ENCODE measurements around the gene ZNF532.

Gene ZNF532

GRCh38 chr18:58983260-58984155, 118.8 kb downstream of the ZNF532 start:
- DNase-seq = no peak

DNA sequence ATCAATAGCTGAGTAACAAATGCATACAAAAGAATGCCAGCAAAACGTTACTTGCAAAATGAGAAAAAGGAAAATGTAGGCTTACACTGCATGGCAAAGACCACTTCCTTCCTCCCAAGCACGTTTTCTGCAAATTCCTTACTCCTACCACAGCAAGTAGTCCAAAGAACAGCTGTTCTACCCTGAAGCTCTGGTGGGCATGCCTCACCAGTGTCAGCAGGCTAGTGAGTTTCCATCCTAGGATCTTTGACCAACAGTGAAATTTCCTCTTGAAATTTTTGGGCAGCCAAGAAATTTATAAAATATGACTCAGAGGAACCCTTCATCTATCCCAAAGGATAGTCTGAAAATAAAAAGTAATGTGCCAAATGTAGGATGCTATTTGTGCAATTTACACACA, 123.9 kb downstream of the ZNF532 start:
- no peak for DNase-seq

DNA sequence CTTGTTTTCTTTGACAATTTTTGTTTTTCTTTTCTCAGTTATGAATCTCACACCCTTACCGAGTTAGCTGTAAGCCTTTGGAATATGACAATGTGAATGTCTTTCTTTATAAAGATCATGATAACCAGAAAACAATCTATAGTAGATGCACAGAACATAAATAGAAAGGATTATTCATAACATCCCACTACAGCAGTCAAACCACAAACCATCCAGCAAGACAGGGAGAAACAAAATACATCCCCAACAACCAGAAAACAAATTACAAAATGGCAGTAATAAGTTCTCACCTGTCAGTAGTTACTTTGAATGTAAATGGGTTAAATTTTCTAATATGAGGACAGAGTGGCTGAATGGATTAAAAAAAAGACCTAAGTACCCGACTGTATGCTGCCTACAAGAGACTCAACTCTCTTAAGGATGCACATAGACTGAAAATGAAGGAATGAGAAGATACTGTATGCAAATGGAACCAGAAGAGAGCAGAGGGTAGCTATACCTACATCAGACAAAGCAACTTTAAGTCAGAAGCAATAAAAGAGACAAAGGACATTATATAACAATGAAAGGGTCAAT, 124.6 kb downstream of the ZNF532 start:
- no peak for DNase-seq

DNA sequence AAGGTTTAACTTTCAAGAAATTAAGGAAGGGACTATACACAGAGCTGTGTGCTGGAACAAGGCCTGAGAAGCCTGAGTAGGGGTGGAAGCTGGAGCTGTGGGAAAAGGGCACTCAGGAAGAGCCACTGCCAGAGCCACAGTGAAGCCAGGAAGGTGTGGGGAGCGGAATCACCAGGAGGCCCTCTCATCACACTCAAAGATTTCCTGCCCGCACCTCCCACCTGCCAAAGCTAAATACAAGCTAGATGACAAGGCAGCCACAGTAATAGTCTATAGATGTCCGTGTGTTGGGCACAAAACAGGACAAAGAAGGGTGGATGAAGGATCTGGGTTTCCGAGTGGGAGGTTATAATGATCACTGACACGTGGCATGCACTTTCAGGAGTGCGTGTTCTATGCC, 126.0 kb downstream of the ZNF532 start:
- DNase-seq = no peak

- no peak for DNase-seq
Observed at GRCh38 chr18:58991167-58991798, 126.6 kb downstream of the ZNF532 start.

GRCh38 chr18:58992301-58993231, 127.9 kb downstream of the ZNF532 start:
- no peak for DNase-seq

DNA sequence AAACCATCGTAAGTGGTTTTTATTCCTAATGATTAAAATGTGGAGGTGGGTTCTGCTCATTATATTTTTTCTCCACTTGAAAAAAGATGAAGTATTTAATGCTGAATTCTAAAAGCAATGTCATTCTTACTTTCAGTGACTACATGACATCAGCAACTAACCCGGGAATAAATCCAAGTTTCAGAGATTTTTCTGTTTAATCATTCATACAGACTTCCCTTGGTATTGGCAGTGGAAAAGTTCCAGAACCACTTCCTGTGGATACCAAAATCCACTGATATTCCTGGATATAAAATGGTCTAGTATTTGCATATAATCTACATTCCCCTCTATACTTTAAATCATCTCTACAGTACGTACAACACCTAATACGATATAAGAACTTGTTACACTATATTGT, 128.6 kb downstream of the ZNF532 start:
- no peak for DNase-seq

DNA sequence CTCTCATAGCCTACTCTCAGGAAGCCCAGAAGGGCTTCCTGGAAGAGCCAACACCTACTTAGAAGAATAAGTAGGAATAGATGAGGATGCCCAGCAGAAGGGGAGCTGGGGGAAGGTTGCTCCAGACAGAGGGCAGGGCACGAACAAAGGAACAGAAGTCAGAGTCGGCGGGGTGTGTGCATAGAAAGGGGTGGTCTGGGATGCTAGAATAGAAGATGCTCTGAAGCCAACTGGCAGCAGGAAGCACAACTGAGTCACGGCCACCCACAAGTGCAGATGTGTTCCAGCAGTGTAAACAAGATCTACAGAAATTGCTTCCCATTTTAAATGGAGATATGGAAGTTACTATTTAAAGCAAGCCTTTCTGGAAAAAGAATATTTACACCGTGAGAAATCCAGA, 131.0 kb downstream of the ZNF532 start:
- no peak for DNase-seq

DNA sequence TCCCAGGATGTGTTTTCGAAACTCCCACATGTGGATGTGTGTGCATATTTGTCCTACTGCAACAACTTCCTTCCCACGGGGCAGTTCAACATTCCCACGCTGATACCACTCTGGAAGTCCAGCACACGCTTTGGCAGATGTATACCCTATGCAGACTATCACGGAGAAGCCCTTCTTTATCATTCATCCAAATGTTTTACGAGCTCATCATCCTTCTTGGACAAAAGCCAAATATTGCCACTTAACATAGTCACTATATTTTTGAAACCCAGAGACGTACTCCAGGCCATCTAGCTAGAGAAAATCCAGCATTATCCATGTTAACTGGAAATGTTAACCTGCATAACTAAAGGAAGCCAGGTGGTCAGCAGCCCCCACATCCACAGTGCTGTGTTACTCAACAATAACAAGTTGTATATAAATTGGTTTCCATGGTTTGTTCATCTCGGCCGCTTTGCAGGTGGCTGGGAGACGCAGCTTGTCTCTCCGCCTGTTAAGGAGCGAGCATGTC, 131.5 kb downstream of the ZNF532 start:
- DNase-seq = no peak

DNA sequence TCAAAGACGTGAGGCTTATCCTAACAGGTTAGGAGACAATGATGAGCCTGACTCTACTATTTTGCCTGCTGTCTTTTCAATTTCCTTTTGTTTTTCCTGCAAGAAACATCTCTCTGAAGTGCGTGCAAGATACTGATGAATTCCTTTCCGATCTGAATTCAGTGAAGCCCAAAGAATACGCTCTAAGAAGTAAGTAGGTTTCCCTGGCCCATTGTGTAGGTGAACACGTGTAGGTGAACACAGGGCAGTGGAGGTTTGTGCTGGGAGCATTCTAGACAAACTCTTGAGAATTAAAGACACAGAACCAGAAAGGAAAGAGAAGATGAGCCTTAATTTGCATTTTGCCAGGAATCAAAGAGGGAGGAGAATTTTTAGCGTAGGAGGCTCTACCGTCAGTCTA, 132.0 kb downstream of the ZNF532 start:
- DNase-seq = no peak

- no peak for DNase-seq
Observed at GRCh38 chr18:58997811-58998337, 133.2 kb downstream of the ZNF532 start.

DNA sequence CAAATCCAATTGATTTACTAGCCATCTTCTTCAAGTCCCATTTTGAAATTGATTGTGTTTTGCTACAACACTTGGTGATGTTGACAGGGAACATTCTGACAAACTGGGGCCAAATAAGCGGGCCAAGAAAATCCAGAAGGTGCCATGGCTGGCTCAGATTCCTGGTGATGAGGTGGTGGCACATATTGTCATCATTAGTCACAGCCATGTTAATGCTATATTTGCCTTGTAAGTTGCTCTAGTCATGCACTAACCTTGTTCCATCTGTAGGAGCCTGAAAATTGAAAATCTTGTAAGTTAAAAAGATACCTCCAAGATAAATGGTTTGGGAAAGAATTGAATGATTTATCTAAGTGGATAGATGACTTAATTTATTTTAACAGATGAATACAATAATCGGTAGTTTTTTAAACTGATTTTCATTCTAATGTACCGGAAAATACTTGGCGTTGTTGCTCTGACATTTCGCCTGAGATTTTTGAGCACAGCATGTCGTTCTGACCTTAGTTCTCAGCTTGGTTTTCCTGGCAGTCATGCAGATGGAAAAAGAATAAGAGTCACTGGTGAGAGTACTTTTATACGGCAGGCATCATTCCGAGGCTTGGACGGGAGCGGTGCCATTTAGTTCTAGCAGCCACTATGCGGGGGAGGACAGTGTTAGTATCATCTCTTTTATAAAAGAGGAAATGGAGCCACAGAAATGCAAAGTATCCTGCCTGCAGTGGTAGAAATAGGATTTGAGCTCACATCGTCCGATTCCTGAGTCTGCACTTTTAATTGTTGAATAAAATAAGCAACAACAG, 133.9 kb downstream of the ZNF532 start:
- no peak for DNase-seq

DNA sequence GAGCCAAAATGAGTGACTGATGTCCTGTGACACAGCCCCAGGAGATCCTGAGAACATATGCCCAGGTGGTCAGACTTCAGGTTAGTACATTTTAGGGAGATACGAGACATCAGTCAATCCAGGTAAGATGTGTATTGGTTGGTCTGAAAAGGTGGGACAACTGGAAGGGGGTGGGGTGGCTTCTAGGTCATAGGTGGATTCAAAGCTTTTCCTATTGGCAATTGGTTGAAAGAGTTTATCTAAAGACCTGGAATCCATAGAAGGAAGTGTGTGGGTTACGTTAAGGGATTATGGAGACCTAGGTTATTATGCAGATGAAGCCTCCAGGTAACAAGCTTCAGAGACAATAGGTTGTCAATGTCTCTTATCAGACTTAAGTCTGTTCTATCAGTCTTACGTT, 136.5 kb downstream of the ZNF532 start:
- DNase-seq = no peak

- no peak for DNase-seq
Observed at GRCh38 chr18:59001721-59002120, 137.0 kb downstream of the ZNF532 start.

DNA sequence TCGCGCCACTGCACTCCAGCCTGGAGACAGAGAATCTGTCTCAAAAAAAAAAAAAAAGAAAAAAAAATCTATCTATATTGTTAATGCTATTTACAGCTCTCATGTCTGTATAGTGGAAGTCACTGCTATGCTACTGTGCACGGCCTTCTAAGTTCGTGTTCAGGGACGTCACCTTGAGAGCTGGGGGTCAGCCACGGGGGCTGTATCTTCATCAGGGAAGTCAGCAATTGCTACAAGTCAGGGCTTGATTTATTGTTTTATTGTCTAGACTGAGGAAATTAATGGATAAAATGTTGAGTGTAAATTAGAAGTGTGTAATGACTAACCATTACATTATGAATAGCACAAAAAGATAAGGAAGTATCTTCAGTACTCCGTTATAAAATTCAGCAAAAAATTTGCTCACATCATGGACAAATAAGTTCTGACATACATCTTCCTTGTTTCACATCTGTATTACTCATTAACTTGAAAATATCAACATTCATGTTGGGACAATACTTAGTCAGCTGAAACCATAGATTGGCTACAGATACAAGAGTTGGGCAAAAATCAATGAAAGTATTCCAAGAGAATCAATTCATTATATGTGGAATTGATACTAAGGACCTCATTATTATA, 138.4 kb downstream of the ZNF532 start:
- no peak for DNase-seq

DNA sequence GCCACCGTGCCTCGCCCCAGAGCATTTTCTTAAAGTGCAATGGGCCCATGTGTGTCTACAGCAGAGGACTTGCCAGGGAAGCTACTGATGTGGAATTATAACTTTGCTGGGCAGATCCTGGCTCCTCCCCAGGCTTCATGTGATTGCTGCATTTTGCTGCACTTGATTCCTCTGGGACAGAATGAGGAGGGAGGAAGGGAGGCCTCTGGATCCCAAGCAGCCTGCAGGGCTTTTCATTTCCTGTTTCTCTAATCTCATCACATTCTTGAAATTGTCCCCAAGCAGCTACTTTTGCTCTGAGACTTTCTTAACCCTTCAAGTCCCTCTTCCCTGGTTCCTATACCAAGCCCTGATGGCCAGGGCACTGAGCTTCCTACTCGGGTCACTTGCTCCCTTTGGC, 140.6 kb downstream of the ZNF532 start:
- DNase-seq = no peak

DNA sequence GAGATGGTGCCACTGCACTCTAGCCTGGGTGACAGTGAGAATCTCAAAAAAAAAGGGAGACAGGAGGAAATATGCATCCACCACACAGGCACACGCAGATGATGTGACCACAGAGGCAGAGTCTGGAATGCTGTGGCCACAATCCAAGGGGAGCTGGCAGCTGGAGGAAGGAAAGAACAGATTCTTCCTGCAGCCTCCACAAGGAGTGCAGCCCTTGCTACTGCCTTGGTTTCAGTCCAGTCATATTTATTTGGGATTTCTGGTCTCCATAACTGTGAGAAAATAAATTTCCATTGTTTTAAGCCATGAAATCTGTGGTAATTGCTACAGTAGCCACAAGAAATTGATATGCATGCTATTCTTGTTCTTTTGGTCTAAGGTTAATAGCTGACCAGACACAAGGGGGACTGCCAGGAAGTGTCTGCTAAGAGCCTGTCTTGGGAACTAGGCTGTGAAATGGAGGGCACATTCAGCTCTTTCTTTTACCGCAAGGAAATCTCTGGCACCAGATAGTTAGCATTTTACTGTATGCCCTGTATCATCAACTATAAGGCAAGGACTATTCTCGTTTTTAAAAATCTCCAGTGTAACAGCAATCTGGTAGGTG, 141.9 kb downstream of the ZNF532 start:
- no peak for DNase-seq

- DNase-seq = no peak
Observed at GRCh38 chr18:59008302-59008974, 143.8 kb downstream of the ZNF532 start.

- no peak for DNase-seq
Observed at GRCh38 chr18:59009846-59010245, 145.2 kb downstream of the ZNF532 start.

DNA sequence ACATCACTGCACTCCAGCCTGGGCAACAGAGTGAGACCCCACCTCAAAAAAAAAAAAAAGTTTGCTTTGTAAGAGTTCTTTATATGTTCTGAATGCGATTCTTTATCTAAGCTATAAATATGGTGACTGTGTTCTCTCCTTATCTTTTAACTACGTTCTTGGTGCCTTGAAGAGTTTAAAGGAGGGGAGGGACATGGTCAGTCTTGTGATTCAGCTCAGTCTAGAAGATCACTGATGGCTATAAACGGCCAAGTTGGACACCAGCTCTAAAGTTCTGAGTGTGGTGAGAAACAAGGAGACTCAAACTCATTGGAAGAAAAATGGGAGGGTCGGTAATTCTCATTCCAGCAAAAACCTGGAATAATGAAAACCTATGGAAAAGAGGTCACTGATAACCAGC, 146.6 kb downstream of the ZNF532 start:
- no peak for DNase-seq
